NCI-H1048 (cell line): ENCODE data around the gene COX4I1.
"Not testable (repeated sequence)": the region's sequence is repeated elsewhere in the genome, so short reads cannot be mapped to it uniquely, and the experiment has no call there.

Source experiments
- DNase-seq: peaks from one replicate; lab custom pipeline; 2025; lab: John Stamatoyannopoulos, UW

Gene COX4I1

GRCh38 chr16:85800321-85800669, 800 bp downstream of the COX4I1 start:
- no peak for DNase-seq

GRCh38 chr16:85803570-85803969, 4.1 kb downstream of the COX4I1 start:
- DNase-seq = no peak

- no peak for DNase-seq
Observed at GRCh38 chr16:85805442-85806045, 6.0 kb downstream of the COX4I1 start.

GRCh38 chr16:85806539-85806938, 7.0 kb downstream of the COX4I1 start:
- no peak for DNase-seq

GRCh38 chr16:85807340-85807739, 7.8 kb downstream of the COX4I1 start:
- DNase-seq = not testable (repeated sequence)

GRCh38 chr16:85808104-85808503, 8.6 kb downstream of the COX4I1 start:
- not testable (repeated sequence) for DNase-seq

- no peak for DNase-seq
Observed at GRCh38 chr16:85808926-85809325, 9.4 kb downstream of the COX4I1 start.

GRCh38 chr16:85809645-85810044, 10.2 kb downstream of the COX4I1 start:
- DNase-seq = no peak

GRCh38 chr16:85810097-85810741, 10.7 kb downstream of the COX4I1 start:
- no peak for DNase-seq

- no peak for DNase-seq
Observed at GRCh38 chr16:85810742-85811115, 11.2 kb downstream of the COX4I1 start.

GRCh38 chr16:85812031-85812807, 12.7 kb downstream of the COX4I1 start:
- no peak for DNase-seq

GRCh38 chr16:85812811-85813700, 13.6 kb downstream of the COX4I1 start:
- no peak for DNase-seq

GRCh38 chr16:85816159-85816558, 16.7 kb downstream of the COX4I1 start:
- no peak for DNase-seq

GRCh38 chr16:85817195-85817594, 17.7 kb downstream of the COX4I1 start:
- DNase-seq = not testable (repeated sequence)

GRCh38 chr16:85819245-85819644, 19.8 kb downstream of the COX4I1 start:
- DNase-seq = no peak

GRCh38 chr16:85819771-85820170, 20.3 kb downstream of the COX4I1 start:
- no peak for DNase-seq

GRCh38 chr16:85820604-85821372, 21.3 kb downstream of the COX4I1 start:
- DNase-seq = no peak

- no peak for DNase-seq
Observed at GRCh38 chr16:85821390-85822135, 22.1 kb downstream of the COX4I1 start.

- no peak for DNase-seq
Observed at GRCh38 chr16:85822145-85822544, 22.6 kb downstream of the COX4I1 start.

- DNase-seq = no peak
Observed at GRCh38 chr16:85823328-85823920, 23.9 kb downstream of the COX4I1 start.
